Ascending aorta (tissue), 2 donors: ENCODE data around the gene PLCH1. TPM values are rescaled to one million over a fixed set of nuclear protein-coding genes. Genes with fewer than 3 reads are reported as not detected.

Experiments
- DNase-seq, 2 donors: peaks; one replicate each; pipeline ENCODE4 v3.0.0-alpha.2; 2019; ENCODE audit warnings: low spot score in 2 of 2
- H3K27ac ChIP-seq, 2 donors: fragments of 200-600 bp; sonication (generic); one replicate each; pipeline ENCODE4 v1.5.1; 2016 to 2017; ENCODE audit warnings: mild to moderate bottlenecking in 1 of 2
- H3K27me3 ChIP-seq: fragments of 200-600 bp; sonication (generic); one replicate; pipeline ENCODE4 v1.5.1; 2017
- H3K36me3 ChIP-seq, 2 donors: fragments of 200-600 bp; sonication (generic); one replicate each; pipeline ENCODE4 v1.5.1; 2016
- H3K4me1 ChIP-seq, 2 donors: fragments of 200-600 bp; sonication (generic); one replicate each; pipeline ENCODE4 v1.5.1; 2016 to 2017; ENCODE audit warnings: mild to moderate bottlenecking in 1 of 2
- H3K4me3 ChIP-seq, 2 donors: fragments of 200-600 bp; sonication (generic); one replicate each; pipeline ENCODE4 v1.5.1; 2016 to 2017; ENCODE audit warnings: mild to moderate bottlenecking in 1 of 2
- H3K9me3 ChIP-seq, 2 donors: fragments of 200-600 bp; sonication (generic); one replicate each; pipeline ENCODE4 v1.5.1; 2016
- CTCF ChIP-seq, 3 experiments: fragments of 200-600 bp in 2 of 3; fragments of 450-650 bp in 1 of 3; sonication (generic) in 2 of 3; IDR thresholded peaks; one replicate each; pipeline ENCODE4 v1.5.1; 2016 to 2019; ENCODE audit warnings: antibody characterized with exemption in 3 of 3, mild to moderate bottlenecking in 1 of 3, moderate library complexity in 1 of 3
- intact Hi-C: fragments of 100-400 bp; cut with DNase I; formaldehyde crosslinking; loops from one replicate; pipeline ENCODE4 v1.15.1; 2023
- total RNA-seq: library from RNA; depleted of rRNA; stranded (reverse); fragments of >200 nt; gene quantifications from one replicate; pipeline ENCODE4 v1.1.0, GENCODE V29; 2016

The PLCH1 gene
- total RNA-seq, 1 donor from 2014 or later: not detected

- H3K4me1 ChIP-seq: no peaks in the 10 kb centered on the region
- no peak for DNase-seq
- no peaks in the 10 kb centered on the region for H3K27me3 ChIP-seq
- H3K27ac ChIP-seq: no peak overlapping the region
- no peak for TF ChIP-seq CTCF (IDR thresholded peaks at IDR 0.05)
- H3K9me3 ChIP-seq: peaks cover 4 to 20% of the 10 kb centered on the region in 2 donors
- intact Hi-C loops: no loop called here
- H3K4me3 ChIP-seq: no peak overlapping the region
- no peaks in the 10 kb centered on the region for H3K36me3 ChIP-seq
Measured at GRCh38 chr3:155364492-155364891, 380.4 kb downstream of the PLCH1 start.

- intact Hi-C loops: no loop called here
- H3K9me3 ChIP-seq: peaks cover 4 to 20% of the 10 kb centered on the region in 2 donors
- H3K27me3 ChIP-seq: no peaks in the 10 kb centered on the region
- H3K27ac ChIP-seq: no peak overlapping the region
- no peak for DNase-seq
- H3K4me1 ChIP-seq: no peaks in the 10 kb centered on the region
- no peaks in the 10 kb centered on the region for H3K36me3 ChIP-seq
- TF ChIP-seq CTCF (IDR thresholded peaks at IDR 0.05): no peak
- no peak overlapping the region for H3K4me3 ChIP-seq
Measured at GRCh38 chr3:155363690-155364070, 381.2 kb downstream of the PLCH1 start.

DNA sequence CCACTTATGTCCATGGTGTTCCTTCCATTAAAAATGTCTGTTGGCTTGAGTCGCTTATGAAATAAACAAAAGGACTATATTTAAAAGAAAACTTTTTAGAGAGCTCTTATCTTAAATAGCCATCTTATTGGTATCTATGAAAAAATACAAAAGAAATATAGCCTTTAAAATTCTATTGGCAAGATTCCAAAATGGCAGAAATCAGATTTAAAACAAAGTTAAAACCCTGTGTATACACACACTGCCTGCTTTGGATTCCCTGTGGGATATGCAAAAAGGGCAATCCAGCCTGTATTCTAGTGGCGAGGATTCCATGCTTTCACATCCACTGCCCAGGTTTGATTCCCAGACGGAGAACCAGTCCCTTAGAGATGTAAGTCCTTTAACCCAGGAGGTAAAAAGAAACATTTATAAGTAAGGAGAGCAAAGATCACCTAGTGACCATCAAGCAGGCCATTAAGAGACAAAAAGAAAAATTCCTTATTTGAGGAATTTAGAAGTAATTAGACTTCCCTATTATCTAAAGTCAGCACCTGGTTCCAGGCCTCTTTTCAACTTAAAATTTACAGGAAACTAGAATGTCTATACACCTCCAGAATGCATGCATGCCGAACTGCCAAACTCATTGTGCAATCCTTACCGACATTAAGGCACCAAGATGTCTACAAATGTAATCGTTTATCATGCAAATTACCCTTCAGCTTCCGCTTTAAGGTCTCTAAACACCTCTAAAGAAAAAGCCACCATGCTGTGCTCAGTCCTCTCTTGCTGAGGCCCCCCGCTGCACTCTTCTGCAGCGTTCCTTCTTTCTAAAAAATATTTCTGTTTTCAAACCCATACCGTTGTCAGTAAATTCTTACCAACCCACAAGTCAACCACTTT, 381.8 kb downstream of the PLCH1 start:
- no peaks in the 10 kb centered on the region for H3K4me1 ChIP-seq
- DNase-seq: no peak
- H3K4me3 ChIP-seq: no peak overlapping the region
- TF ChIP-seq CTCF (IDR thresholded peaks at IDR 0.05): no peak
- peaks cover 4 to 20% of the 10 kb centered on the region in 2 donors for H3K9me3 ChIP-seq
- H3K36me3 ChIP-seq: no peaks in the 10 kb centered on the region
- H3K27ac ChIP-seq: no peak overlapping the region
- intact Hi-C loops: no loop called here
- no peaks in the 10 kb centered on the region for H3K27me3 ChIP-seq

DNA sequence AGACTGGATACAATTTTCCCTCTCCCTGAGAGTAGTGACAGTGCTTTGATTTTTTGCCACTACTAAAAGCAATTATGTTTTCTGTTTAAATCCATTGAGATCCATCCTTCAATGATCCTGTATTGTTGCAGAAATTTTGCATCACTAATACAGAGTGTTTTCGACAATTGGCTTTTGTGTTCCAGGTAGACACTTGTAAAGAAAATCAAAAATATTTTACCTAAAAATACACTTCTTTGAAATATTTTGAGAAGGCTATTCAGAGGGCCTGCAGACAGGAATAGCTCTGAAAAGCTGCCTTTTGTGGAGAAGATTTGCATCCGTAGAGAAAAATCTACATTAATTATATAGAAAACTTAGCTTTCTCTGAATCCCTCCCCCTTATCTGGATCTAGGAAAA, 384.6 kb downstream of the PLCH1 start:
- H3K27me3 ChIP-seq: no peaks in the 10 kb centered on the region
- H3K9me3 ChIP-seq: peaks cover 2 to 6% of the 10 kb centered on the region in 2 donors
- intact Hi-C loops: no loop called here
- no peak for TF ChIP-seq CTCF (IDR thresholded peaks at IDR 0.05)
- H3K36me3 ChIP-seq: no peaks in the 10 kb centered on the region
- H3K4me3 ChIP-seq: no peak overlapping the region
- no peak overlapping the region for H3K27ac ChIP-seq
- H3K4me1 ChIP-seq: no peaks in the 10 kb centered on the region
- DNase-seq: no peak

GRCh38 chr3:155356594-155357370, 388.1 kb downstream of the PLCH1 start:
- Histone ChIP-seq H3K36me3 (no peaks in the 10 kb centered on the region), H3K4me1 (no peaks in the 10 kb centered on the region), H3K27ac (no peak overlapping the region), H3K27me3 (no peaks in the 10 kb centered on the region), H3K4me3 (no peak overlapping the region), H3K9me3 (no peaks in the 10 kb centered on the region)
- TF ChIP-seq CTCF (IDR thresholded peaks at IDR 0.05): no peak
- no peak for DNase-seq
- intact Hi-C loops: no loop called here
